ENCODE results near the gene C19orf81. TPM values are rescaled to one million over a fixed set of nuclear protein-coding genes. Genes with fewer than 3 reads are reported as not detected.

C19orf81 gene
- total and polyA plus RNA-seq, 2 donors (not counting 3 experiments of a cell fraction or from before 2014, with no cell fraction given): 0.79 to 2.5 TPM

DNA sequence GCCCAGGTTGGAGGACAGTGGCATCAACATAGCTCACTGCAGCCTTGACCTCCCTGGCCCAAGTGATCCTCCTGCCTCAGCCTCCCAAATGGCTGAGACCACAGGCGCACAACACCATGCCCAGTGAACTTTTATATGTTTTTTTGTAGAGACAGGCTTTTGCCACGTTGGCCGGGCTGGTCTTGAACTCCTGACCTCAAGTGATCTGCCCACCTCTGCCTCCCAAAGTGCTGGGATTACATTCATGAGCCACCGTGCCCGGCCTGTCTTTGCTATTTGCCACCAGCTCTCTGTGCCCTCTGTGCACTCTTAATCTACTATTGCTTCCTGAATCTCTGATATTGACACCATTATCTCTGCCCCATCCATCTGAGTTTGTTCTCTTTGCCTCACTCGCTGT lies 46.7 kb upstream of the C19orf81 start:
- CTCF ChIA-PET: interaction anchor here (1.7 kb wide), 1 partner anchor 46 kb away, joined by 5 read pairs; no protein-coding TSS in a partner anchor

DNA sequence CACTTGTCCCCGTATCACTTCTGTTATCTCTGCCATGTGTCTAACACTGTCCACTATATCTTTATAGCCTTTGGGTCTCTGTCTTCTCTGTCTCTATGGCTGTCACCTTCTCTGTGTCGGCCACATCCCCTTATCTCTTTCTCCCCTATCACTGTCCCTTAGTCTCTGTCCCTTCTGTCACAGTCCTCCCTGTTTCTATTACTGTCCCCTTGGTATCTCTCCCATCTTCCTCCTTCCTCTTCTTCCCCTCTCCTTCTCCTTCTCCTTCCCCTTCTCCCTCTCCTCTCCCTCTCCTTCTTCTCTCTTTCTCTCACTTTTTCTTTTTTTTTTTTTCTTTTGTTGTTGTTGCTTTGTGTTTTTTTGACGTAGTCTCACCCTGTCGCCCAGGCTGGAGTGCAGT lies 46.3 kb upstream of the C19orf81 start:
- Histone ChIP-seq H3K9ac (replicated peaks; ENCODE audit: extremely low read depth, insufficient read depth, low read length) (no peak overlapping the region), H3K27me3 (ENCODE audit: control insufficient read depth in 2 of 2, insufficient read depth in 2 of 2, low read length in 2 of 2) (no peaks in the 10 kb centered on the region), H3K4me2 (ENCODE audit: insufficient read depth, low read length) (no peak overlapping the region), H3K27ac (ENCODE audit: insufficient read depth, low read depth, low read length) (no peak overlapping the region), H3K4me1 (ENCODE audit: control insufficient read depth, extremely low read depth, insufficient read depth, low read length) (peaks cover 19% of the 10 kb centered on the region), H3K4me3 (replicated peaks in 1 of 3; ENCODE audit: insufficient read depth in 1 of 3, low read depth in 1 of 3, low read length in 3 of 3) (no peak overlapping the region), H3K9me3 (replicated peaks; ENCODE audit: control insufficient read depth, insufficient read depth, low read length) (no peaks in the 10 kb centered on the region), H2AFZ (ENCODE audit: low read depth, low read length) (no peak overlapping the region), H3K79me2 (ENCODE audit: control insufficient read depth, insufficient read depth, low read length) (no peaks in the 10 kb centered on the region), H4K20me1 (replicated peaks; ENCODE audit: control insufficient read depth, extremely low read depth, insufficient read depth, low read length) (no peaks in the 10 kb centered on the region), H3K36me3 (ENCODE audit: control insufficient read depth in 2 of 2, extremely low read depth in 1 of 2, insufficient read depth in 2 of 2, low read length in 2 of 2) (no peaks in the 10 kb centered on the region), H3K9me1 (replicated peaks; ENCODE audit: control insufficient read depth, extremely low read depth, insufficient read depth, low read length) (no peaks in the 10 kb centered on the region)
- CTCF ChIA-PET: no interaction called here
- no TSS peak for BruUV-seq (replicated peaks)
- no peak for DNase-seq (ENCODE audit: low read depth, low spot score)
- intact Hi-C loops (cut with micrococcal nuclease) (loop anchor here (5.0 kb wide), 1 partner anchor 319 kb away; no protein-coding TSS in a partner anchor), dilution Hi-C loops (cut with MboI; ENCODE audit: extremely low pct_ligation_motif_present, low sequenced_read_pairs) (no loop called here)
- TF ChIP-seq, protein P1, sequence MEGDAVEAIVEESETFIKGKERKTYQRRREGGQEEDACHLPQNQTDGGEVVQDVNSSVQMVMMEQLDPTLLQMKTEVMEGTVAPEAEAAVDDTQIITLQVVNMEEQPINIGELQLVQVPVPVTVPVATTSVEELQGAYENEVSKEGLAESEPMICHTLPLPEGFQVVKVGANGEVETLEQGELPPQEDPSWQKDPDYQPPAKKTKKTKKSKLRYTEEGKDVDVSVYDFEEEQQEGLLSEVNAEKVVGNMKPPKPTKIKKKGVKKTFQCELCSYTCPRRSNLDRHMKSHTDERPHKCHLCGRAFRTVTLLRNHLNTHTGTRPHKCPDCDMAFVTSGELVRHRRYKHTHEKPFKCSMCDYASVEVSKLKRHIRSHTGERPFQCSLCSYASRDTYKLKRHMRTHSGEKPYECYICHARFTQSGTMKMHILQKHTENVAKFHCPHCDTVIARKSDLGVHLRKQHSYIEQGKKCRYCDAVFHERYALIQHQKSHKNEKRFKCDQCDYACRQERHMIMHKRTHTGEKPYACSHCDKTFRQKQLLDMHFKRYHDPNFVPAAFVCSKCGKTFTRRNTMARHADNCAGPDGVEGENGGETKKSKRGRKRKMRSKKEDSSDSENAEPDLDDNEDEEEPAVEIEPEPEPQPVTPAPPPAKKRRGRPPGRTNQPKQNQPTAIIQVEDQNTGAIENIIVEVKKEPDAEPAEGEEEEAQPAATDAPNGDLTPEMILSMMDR (IDR thresholded peaks at IDR 0.05; ENCODE audit: extremely low read depth in 1 of 2, insufficient read depth in 1 of 2, low read depth in 1 of 2, low read length in 2 of 2): no peak
- no peak for TF ChIP-seq POLR2AphosphoS5 (IDR thresholded peaks at IDR 0.05; ENCODE audit: insufficient read depth, low read depth, low read length)
- no peak for TF ChIP-seq MYC (IDR thresholded peaks at IDR 0.05; ENCODE audit: low read depth, low read length)
- TF ChIP-seq GATA2 (IDR thresholded peaks at IDR 0.05; ENCODE audit: insufficient read depth, insufficient read length, low read depth, low read length): no peak
- TF ChIP-seq JUN (IDR thresholded peaks at IDR 0.05; ENCODE audit: borderline replicate concordance, insufficient read depth, insufficient read length, low read depth): no peak
- no peak for TF ChIP-seq EZH2 (IDR thresholded peaks at IDR 0.05; ENCODE audit: borderline replicate concordance, low read depth, low read length, severe bottlenecking)
- TF ChIP-seq, protein P2, sequence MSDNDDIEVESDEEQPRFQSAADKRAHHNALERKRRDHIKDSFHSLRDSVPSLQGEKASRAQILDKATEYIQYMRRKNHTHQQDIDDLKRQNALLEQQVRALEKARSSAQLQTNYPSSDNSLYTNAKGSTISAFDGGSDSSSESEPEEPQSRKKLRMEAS (IDR thresholded peaks at IDR 0.05; ENCODE audit: insufficient read depth, insufficient read length): no peak
- no peak for TF ChIP-seq POLR2A (IDR thresholded peaks at IDR 0.05; ENCODE audit: low read depth, low read length)
- no peak for TF ChIP-seq FOS (IDR thresholded peaks at IDR 0.05; ENCODE audit: borderline replicate concordance, insufficient read depth, low read length)
- POLR2A ChIA-PET: interaction anchor here (0.7 kb wide), 1 partner anchor 79 kb away, joined by 3 read pairs; no protein-coding TSS in a partner anchor
- FAIRE-seq: no peak

More for the DNA sequence above, 46.7 kb upstream of the C19orf81 start:
- no peak overlapping the region for H3K4me3 ChIP-seq (replicated peaks in 1 of 3; ENCODE audit: insufficient read depth in 1 of 3, low read depth in 1 of 3, low read length in 3 of 3)
- no peak for DNase-seq (ENCODE audit: low read depth, low spot score)
- no peaks in the 10 kb centered on the region for H3K79me2 ChIP-seq (ENCODE audit: control insufficient read depth, insufficient read depth, low read length)
- no peak overlapping the region for H3K27ac ChIP-seq (ENCODE audit: insufficient read depth, low read depth, low read length)
- dilution Hi-C loops (cut with MboI; ENCODE audit: extremely low pct_ligation_motif_present, low sequenced_read_pairs) (no loop called here), intact Hi-C loops (cut with micrococcal nuclease) (loop anchor here (5.0 kb wide), 1 partner anchor 320 kb away; no protein-coding TSS in a partner anchor)
- TF ChIP-seq EZH2 (IDR thresholded peaks at IDR 0.05; ENCODE audit: borderline replicate concordance, low read depth, low read length, severe bottlenecking): no peak
- no peak for TF ChIP-seq POLR2A (IDR thresholded peaks at IDR 0.05; ENCODE audit: low read depth, low read length)
- H3K27me3 ChIP-seq (ENCODE audit: control insufficient read depth in 2 of 2, insufficient read depth in 2 of 2, low read length in 2 of 2): no peaks in the 10 kb centered on the region
- POLR2A ChIA-PET: no interaction called here
- H3K4me1 ChIP-seq (ENCODE audit: control insufficient read depth, extremely low read depth, insufficient read depth, low read length): peaks cover 19% of the 10 kb centered on the region
- BruUV-seq (replicated peaks): no TSS peak
- H3K36me3 ChIP-seq (ENCODE audit: control insufficient read depth in 2 of 2, extremely low read depth in 1 of 2, insufficient read depth in 2 of 2, low read length in 2 of 2): no peaks in the 10 kb centered on the region
- H2AFZ ChIP-seq (ENCODE audit: low read depth, low read length): no peak overlapping the region
- H3K9ac ChIP-seq (replicated peaks; ENCODE audit: extremely low read depth, insufficient read depth, low read length): no peak overlapping the region
- no peaks in the 10 kb centered on the region for H4K20me1 ChIP-seq (replicated peaks; ENCODE audit: control insufficient read depth, extremely low read depth, insufficient read depth, low read length)
- H3K9me1 ChIP-seq (replicated peaks; ENCODE audit: control insufficient read depth, extremely low read depth, insufficient read depth, low read length): no peaks in the 10 kb centered on the region
- no peaks in the 10 kb centered on the region for H3K9me3 ChIP-seq (replicated peaks; ENCODE audit: control insufficient read depth, insufficient read depth, low read length)
- no peak for FAIRE-seq
- H3K4me2 ChIP-seq (ENCODE audit: insufficient read depth, low read length): no peak overlapping the region

Measured in endothelial cell of umbilical vein (primary cell).